Keratinocyte (primary cell): ENCODE measurements around the gene FRRS1L.

Experiments
- CTCF ChIP-seq, 3 experiments: IDR thresholded peaks in 1 of 3; conservative IDR thresholded peaks in 1 of 3; optimal IDR thresholded peaks in 1 of 3; 2 replicates in 2 of 3; 3 replicates in 1 of 3; pipeline versions ENCODE3 to v1.5.1; 2011; ENCODE audit warnings: low read length in 3 of 3, mild to moderate bottlenecking in 3 of 3, moderate library complexity in 2 of 3, control low read depth in 1 of 3, inconsistent platforms in 1 of 3; ENCODE audit not compliant: insufficient read depth in 2 of 3; ENCODE audit errors: extremely low read depth in 1 of 3
- EZH2 ChIP-seq: IDR thresholded peaks from one replicate; pipeline ENCODE4 v1.6.1; 2012; ENCODE audit warnings: inconsistent platforms, mild to moderate bottlenecking, low read length, moderate library complexity

GRCh38 chr9:109114670-109115069, 52.4 kb downstream of the FRRS1L start:
- TF ChIP-seq CTCF (optimal IDR thresholded peaks at IDR 0.05 in 1 of 3, IDR thresholded peaks at IDR 0.05 in 1 of 3, conservative IDR thresholded peaks at IDR 0.05 in 1 of 3; ENCODE audit: extremely low read depth in 1 of 3, insufficient read depth in 2 of 3, low read length in 3 of 3) (no peak), EZH2 (no peak)
